ENCODE data around the gene SAMD4A.

GRCh38 chr14:54660604-54661111 lies 93.7 kb downstream of the SAMD4A start:
- TF ChIP-seq CTCF (conservative IDR thresholded peaks at IDR 0.05; ENCODE audit: low read depth, low read length) (no peak), BHLHE40 (IDR thresholded peaks at IDR 0.05; ENCODE audit: low read depth, low read length) (no peak), POLR2A (IDR thresholded peaks at IDR 0.05; ENCODE audit: low read depth, low read length) (no peak), MAFK (IDR thresholded peaks at IDR 0.05; ENCODE audit: low read depth, low read length) (no peak), CEBPB (IDR thresholded peaks at IDR 0.05; ENCODE audit: low read depth, low read length) (no peak), RFX5 (IDR thresholded peaks at IDR 0.05; ENCODE audit: low read depth, low read length) (no peak), RAD21 (IDR thresholded peaks at IDR 0.05; ENCODE audit: low read length) (no peak), USF2 (IDR thresholded peaks at IDR 0.05; ENCODE audit: low read depth, low read length) (no peak)
